Muscle of leg (tissue), 9 donors: ENCODE data around the gene TMEM263. TPM values are rescaled to one million over a fixed set of nuclear protein-coding genes. Genes with fewer than 3 reads are reported as not detected.

Source experiments
- polyA plus RNA-seq, 8 donors: library from polyadenylated mRNA; unstranded; fragments of 120-200 nt; gene quantifications; one replicate each; pipeline versions ENCODE4 v1.2.1 to v1.2.3, GENCODE V29; 2013; ENCODE audit warnings: inconsistent platforms in 1 of 8, low replicate concordance in 1 of 8; ENCODE audit not compliant: insufficient read length in 8 of 8, insufficient read depth in 1 of 8
- total RNA-seq: library from RNA; stranded (reverse); fragments of 120-200 nt; gene quantifications from one replicate; pipeline ENCODE4 v1.2.4, GENCODE V29; 2013

Gene TMEM263
- total and polyA plus RNA-seq, 9 donors: 44.6 to 89.3 (median 62.3) TPM

Other genes with a start within 250 kb of the TMEM263 start
- 13.3 TPM for gene RIC8B, start 181.2 kb upstream of the TMEM263 start, total RNA-seq
- gene RIC8B, start 181.2 kb upstream of the TMEM263 start, polyA plus RNA-seq: 10 to 100 TPM; 12.9 to 17.1 (median 14.5) TPM
- gene MTERF2, start 31.2 kb downstream of the TMEM263 start, total RNA-seq: 25.2 TPM
- 10 to 100 TPM; 26.7 to 37.7 (median 33.0) TPM for gene MTERF2, start 31.2 kb downstream of the TMEM263 start, polyA plus RNA-seq
- gene CRY1, start 137.6 kb downstream of the TMEM263 start, total RNA-seq: 9.4 TPM
- 10 to 100 TPM; 15.3 to 23.6 (median 18.2) TPM for gene CRY1, start 137.6 kb downstream of the TMEM263 start, polyA plus RNA-seq